OCI-LY7 (cell line): Measurements from ENCODE around the gene CXCL16.

Experiments
- CTCF ChIP-seq: fragments of 200-600 bp; sonication (generic); conservative IDR thresholded peaks from 2 replicates; pipeline ENCODE4 v1.5.1; 2014; ENCODE audit warnings: mild to moderate bottlenecking, antibody characterized with exemption, low read length, moderate library complexity, mixed read lengths
- EZH2phosphoT487 ChIP-seq: fragments of 200-600 bp; sonication (generic); IDR thresholded peaks from 2 replicates; pipeline ENCODE4 v1.6.1; 2018; ENCODE audit warnings: low read depth, borderline replicate concordance, mild to moderate bottlenecking, mixed run types, antibody characterized with exemption, low read length, moderate library complexity, mixed read lengths

DNA sequence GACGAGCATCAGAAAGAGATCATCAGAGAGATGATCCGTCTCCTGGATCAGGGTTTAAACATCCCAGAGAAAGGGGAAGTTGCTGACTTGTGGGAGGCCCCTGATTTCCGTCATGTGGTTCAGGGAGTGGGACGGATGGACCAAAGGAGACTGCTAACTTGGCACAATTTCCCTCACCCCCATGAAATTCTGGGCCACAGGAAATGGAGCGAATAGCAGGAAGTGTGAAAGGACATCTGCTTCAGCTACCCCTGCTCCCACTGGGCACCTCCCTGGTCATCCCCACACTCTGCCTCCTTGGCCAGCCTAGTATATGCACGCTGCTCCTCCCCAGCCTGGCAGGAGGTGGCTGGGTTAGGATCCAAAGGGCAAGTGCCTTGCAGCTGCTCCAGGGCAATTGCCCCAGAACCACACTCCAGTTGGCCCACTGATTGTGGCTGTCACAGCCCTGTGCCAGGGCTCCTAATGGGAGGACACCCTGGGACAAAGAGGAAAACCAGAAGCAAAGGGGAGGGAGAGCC lies 28.0 kb downstream of the CXCL16 start:
- no peak for TF ChIP-seq CTCF
- TF ChIP-seq EZH2phosphoT487 = no peak
